ENCODE results near the gene SLC44A3.
"Not testable (repeated sequence)": the region's sequence is repeated elsewhere in the genome, so short reads cannot be mapped to it uniquely, and the experiment has no call there.

DNA sequence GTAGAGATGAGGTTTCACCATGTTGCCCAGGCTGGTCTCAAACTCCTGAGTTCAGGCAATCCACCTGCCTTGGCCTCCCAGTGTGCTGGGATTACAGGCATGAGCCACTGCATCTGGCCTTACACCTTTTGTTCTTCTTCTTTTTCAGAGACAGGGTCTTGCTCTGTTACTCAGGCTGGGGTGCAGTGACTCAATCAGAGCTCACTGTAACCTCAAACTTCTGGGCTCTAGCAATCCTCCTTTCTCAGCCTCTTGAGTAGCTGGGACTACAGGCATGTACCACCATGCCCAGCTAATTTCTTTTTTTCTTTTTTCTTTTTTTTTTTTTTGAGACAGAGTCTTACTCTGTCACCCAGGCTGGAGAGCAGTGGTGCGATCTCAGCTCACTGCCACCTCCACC lies 121.3 kb downstream of the SLC44A3 start:
- TF ChIP-seq, protein P1, sequence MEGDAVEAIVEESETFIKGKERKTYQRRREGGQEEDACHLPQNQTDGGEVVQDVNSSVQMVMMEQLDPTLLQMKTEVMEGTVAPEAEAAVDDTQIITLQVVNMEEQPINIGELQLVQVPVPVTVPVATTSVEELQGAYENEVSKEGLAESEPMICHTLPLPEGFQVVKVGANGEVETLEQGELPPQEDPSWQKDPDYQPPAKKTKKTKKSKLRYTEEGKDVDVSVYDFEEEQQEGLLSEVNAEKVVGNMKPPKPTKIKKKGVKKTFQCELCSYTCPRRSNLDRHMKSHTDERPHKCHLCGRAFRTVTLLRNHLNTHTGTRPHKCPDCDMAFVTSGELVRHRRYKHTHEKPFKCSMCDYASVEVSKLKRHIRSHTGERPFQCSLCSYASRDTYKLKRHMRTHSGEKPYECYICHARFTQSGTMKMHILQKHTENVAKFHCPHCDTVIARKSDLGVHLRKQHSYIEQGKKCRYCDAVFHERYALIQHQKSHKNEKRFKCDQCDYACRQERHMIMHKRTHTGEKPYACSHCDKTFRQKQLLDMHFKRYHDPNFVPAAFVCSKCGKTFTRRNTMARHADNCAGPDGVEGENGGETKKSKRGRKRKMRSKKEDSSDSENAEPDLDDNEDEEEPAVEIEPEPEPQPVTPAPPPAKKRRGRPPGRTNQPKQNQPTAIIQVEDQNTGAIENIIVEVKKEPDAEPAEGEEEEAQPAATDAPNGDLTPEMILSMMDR (IDR thresholded peaks at IDR 0.05) = not testable (repeated sequence)
- not testable (repeated sequence) for TF ChIP-seq POLR2A (IDR thresholded peaks at IDR 0.05)

Data from heart left ventricle (tissue), 13 donors.